Measurements from ENCODE around the gene ERMAP.

DNA sequence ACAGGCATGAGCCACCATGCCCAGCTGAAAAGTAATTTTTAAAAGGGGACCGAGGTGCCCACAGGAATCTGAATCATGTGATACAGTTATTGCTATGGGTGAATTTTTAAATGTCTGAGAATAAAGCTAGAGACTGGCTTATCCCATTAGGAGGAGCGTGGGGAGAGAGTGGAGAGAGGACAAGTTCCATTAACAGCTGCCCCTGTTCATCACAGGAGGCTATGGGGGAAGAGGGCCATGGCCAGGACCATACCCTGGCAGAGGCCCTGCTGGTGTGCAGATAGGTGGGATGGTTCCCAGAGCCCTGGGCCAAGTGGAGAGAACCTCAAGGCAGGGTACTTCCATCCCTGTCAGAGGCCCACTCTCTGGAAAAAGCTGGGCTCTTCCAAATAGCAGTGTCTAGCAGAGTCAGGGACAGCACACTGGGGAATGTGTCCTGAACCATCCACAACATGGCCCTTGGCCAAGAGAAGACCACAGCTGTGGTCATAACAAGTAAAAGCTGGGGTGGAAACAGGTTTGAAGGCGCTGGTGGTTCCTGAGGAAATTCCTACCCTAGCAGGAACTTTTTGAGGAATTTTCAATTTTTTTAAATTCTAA is 15.8 kb downstream of the ERMAP start:
- TF ChIP-seq ZNF565 (CRISPR knock-in tag; conservative IDR thresholded peaks at IDR 0.05; ENCODE audit: low read depth) (no peak), ZC3H10 (CRISPR knock-in tag; IDR thresholded peaks at IDR 0.05) (no peak), ESRRG (CRISPR knock-in tag; IDR thresholded peaks at IDR 0.05) (no peak), PPARA (CRISPR knock-in tag; IDR thresholded peaks at IDR 0.05; ENCODE audit: borderline replicate concordance) (no peak)
- TF ChIP-seq, protein P1, sequence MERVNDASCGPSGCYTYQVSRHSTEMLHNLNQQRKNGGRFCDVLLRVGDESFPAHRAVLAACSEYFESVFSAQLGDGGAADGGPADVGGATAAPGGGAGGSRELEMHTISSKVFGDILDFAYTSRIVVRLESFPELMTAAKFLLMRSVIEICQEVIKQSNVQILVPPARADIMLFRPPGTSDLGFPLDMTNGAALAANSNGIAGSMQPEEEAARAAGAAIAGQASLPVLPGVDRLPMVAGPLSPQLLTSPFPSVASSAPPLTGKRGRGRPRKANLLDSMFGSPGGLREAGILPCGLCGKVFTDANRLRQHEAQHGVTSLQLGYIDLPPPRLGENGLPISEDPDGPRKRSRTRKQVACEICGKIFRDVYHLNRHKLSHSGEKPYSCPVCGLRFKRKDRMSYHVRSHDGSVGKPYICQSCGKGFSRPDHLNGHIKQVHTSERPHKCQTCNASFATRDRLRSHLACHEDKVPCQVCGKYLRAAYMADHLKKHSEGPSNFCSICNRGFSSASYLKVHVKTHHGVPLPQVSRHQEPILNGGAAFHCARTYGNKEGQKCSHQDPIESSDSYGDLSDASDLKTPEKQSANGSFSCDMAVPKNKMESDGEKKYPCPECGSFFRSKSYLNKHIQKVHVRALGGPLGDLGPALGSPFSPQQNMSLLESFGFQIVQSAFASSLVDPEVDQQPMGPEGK (CRISPR knock-in tag; IDR thresholded peaks at IDR 0.05; ENCODE audit: borderline replicate concordance) = no peak
